ENCODE data around the gene HIPK2.

DNA sequence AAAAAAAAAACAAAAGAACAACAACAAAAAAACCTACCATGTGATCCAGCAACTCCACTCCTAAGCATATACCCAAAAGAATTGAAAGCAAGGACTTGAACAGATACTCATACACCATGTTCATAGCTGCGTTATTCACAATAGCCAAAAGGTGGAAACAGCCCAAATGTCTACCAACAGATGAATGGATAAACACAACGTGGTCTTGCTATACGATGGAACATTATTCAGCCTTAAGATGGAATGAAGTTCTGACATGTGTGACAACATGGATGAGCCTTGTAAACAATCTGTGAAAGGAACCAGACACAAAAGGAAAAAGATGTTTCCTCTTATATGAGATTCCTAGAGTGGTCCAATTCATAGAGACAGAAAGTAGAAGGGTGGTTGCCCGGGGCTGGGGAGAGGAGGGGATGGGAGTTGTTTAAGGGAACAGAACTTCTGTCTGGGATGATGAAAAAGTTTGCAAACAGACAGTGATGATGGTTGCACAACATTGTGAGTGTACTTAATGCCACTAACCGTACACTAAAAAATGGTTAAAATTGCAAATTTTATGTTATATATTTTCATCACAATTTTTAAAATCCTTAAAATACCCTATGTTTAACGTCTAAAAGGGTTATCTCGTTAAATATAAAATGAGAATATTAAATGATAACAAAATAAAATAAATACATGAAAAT lies 242.7 kb downstream of the HIPK2 start:
- TF ChIP-seq POLR2AphosphoS5 (IDR thresholded peaks at IDR 0.05) (no peak), CTCF (IDR thresholded peaks at IDR 0.05) (no peak), POLR2A (IDR thresholded peaks at IDR 0.05; ENCODE audit: low read depth) (no peak), EP300 (IDR thresholded peaks at IDR 0.05) (no peak)
